ENCODE data around the gene S1PR2. TPM values are rescaled to one million over a fixed set of nuclear protein-coding genes. Genes with fewer than 3 reads are reported as not detected.

Gene S1PR2
- total and polyA plus RNA-seq, 4 donors: 1.2 to 4.8 (median 3.3) TPM

GRCh38 chr19:10194500-10195198 lies 36.5 kb downstream of the S1PR2 start, which contains the start of gene DNMT1:
Gene DNMT1, minus strand, starts transcription at chr19:10194953. Its CDS starts 54 bp downstream, at chr19:10194899.
- peak within 1 kb of the TSS; percentile 90 to 98 (median 91) for H3K4me3 ChIP-seq (ENCODE audit: low read depth in 1 of 3, low read length in 3 of 3)
- H3K27ac ChIP-seq (ENCODE audit: low read depth in 1 of 2, low read length in 2 of 2): peak within 1 kb of the TSS; percentile 82 to 84
- H3K9me3 ChIP-seq (ENCODE audit: control insufficient read depth in 4 of 4, low read length in 3 of 4): no peaks in the 10 kb centered on the region
- DNase-seq (ENCODE audit: low spot score): peak; percentile 97
- WGBS: under 1% methylated on average over 71 of the region's 71 CpGs
- H3K27me3 ChIP-seq (ENCODE audit: control insufficient read depth in 4 of 4, insufficient read depth in 4 of 4, low read length in 3 of 4): no peaks in the 10 kb centered on the region
- peak; percentile 10 to 85 for TF ChIP-seq GABPA (IDR thresholded peaks at IDR 0.05 in 1 of 2, conservative IDR thresholded peaks at IDR 0.05 in 1 of 2)
- peak in 1 of 2 donors; percentile 23 for TF ChIP-seq RXRA (IDR thresholded peaks at IDR 0.05)
- no peak for TF ChIP-seq NR2F2 (IDR thresholded peaks at IDR 0.05)
- TF ChIP-seq FOXA2 (IDR thresholded peaks at IDR 0.05): no peak
- peak; percentile 64 for TF ChIP-seq SP1 (IDR thresholded peaks at IDR 0.05)
- TF ChIP-seq CTCF (IDR thresholded peaks at IDR 0.05; ENCODE audit: low read depth, low read length, missing input control): no peak
- no peak for TF ChIP-seq ATF3 (IDR thresholded peaks at IDR 0.05)
- no peak for TF ChIP-seq TAF1 (conservative IDR thresholded peaks at IDR 0.05)
- no peak for TF ChIP-seq EGR1 (IDR thresholded peaks at IDR 0.05; ENCODE audit: low read depth in 2 of 2)
- TF ChIP-seq REST (IDR thresholded peaks at IDR 0.05): peak; percentile 77
- TF ChIP-seq YY1 (IDR thresholded peaks at IDR 0.05): peak; percentile 62
- TF ChIP-seq HNF4A (conservative IDR thresholded peaks at IDR 0.05): no peak
- no peak for TF ChIP-seq ZBTB33 (IDR thresholded peaks at IDR 0.05)
- TF ChIP-seq FOXA1 (IDR thresholded peaks at IDR 0.05): peak; percentile 49
- no peak for TF ChIP-seq JUND (IDR thresholded peaks at IDR 0.05)
- TF ChIP-seq HNF4G (IDR thresholded peaks at IDR 0.05): no peak
- peak; percentile 77 for TF ChIP-seq MAX (IDR thresholded peaks at IDR 0.05)
- TF ChIP-seq RAD21 (IDR thresholded peaks at IDR 0.05): peak in 1 of 2 donors; percentile 46
- H3K4me1 ChIP-seq (ENCODE audit: control insufficient read depth in 4 of 4, insufficient read depth in 4 of 4, low read length in 3 of 4): peaks cover 11 to 28% (median 14%) of the 10 kb centered on the region in 4 donors
- H3K36me3 ChIP-seq (ENCODE audit: control insufficient read depth in 4 of 4, insufficient read depth in 3 of 4, low read depth in 1 of 4, low read length in 3 of 4): no peaks in the 10 kb centered on the region
- peak within 1 kb of the TSS; percentile 50 to 78 for H3K9ac ChIP-seq (ENCODE audit: low read depth in 1 of 2, low read length in 2 of 2)
